GM21717 (cell line): ENCODE results near the gene HIP1.
"Not testable (repeated sequence)": the region's sequence is repeated elsewhere in the genome, so short reads cannot be mapped to it uniquely, and the experiment has no call there.

Experiments
- ATAC-seq: cut with Tn5 transposase; IDR thresholded peaks from one replicate; pipeline ENCODE4 v1.9.1; 2021; ENCODE audit warnings: mild to moderate bottlenecking, moderate library complexity; ENCODE audit not compliant: unreplicated experiment

Gene HIP1

DNA sequence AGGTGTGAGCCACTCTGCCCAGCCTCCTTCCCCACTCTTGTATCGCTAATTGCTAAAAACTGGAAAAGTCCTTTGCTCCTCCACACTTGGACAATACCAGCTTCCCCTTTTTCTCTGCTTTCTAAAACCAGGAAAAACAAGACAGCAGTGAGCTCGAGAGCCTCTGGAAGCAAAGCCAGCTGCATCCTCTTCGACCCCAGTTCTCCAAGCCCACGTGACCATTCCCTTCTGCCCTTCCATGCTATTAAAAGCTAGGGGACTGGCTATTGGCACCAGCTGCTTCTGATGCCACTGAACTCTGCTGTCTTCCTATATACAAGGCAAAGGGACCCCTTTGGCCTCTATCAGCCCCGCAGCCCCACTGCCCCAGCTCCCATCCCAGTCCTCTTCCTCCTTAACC lies 154.4 kb downstream of the HIP1 start:
- ATAC-seq, result no peak

- no peak for ATAC-seq
Measured at GRCh38 chr7:75583255-75583654, 155.5 kb downstream of the HIP1 start.

DNA sequence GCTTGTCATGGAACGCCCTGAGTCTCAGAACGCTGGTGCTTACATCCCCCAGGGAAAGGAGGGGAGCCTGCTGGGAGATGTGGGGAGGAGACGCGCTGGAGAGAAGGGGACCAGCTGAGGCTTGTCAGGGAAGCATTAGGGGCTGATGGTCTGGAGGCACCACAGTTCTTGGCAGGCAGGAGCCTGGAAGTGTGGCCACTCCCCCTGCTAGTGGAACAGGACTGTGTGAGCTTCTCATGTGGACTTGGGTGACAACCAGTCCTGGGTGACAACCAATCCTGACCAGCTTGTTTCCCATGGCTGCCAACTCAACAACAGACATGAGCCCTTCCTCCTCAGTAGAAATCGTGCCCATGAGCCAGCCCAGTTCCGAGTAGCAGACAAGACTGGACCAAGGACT lies 158.8 kb downstream of the HIP1 start:
- no peak for ATAC-seq

GRCh38 chr7:75578081-75578480 lies 160.7 kb downstream of the HIP1 start:
- ATAC-seq, result no peak

DNA sequence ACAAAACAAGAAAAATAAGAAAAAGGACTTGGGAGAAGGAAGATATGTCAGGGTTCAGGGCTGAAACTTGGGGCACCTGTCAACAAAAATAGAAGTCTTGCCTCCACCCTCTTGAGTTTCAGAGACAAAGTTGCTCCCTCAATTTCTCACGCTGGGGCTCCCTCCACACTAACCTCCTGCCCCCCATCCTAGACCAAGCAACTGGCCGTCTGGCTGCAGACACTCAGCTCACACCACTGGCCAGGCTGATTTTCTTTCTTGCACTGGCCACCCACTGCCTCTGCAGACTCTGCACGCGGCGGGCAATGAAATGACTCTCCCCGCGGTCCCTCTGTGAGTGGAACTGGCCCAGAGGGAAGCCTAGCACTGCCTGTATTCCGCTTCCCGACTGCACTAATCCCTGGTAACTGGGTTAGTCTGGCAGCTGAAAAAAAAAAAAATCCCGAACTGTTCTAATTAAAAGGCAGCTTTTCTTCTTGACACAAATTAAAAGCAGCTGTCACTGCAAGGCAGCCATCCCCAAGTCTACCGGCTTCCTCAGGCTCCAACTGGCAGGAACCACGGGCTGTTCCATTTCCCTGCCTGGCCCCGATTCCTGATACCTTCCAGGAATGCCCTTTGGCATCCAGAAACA lies 163.1 kb downstream of the HIP1 start:
- no peak for ATAC-seq

DNA sequence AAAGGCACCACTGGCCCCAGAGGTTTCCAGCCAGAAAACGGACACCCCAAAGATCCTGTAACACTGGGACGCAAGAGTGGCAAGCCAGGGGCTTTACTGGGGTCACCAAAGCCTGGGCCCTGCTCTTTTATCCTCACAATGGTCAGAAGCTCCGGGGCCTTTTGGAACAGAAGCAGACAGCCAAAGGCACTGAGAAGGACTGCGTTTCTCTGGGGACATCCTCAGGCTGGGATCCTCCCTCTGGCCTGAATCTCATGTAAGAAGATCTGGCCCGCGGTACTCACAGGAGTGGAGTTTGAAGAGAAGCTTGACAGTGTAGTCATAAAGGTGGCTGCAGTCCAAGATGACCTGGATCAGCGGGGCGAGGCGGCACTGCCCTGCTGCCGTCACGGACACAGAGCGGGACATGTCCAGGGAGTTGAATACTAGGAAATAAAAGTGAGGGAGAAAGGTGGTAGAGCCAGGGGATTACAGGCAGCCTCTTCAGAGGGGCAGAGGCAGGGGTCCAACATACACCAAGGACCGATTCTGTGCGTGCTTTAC lies 165.2 kb downstream of the HIP1 start:
- no peak for ATAC-seq

DNA sequence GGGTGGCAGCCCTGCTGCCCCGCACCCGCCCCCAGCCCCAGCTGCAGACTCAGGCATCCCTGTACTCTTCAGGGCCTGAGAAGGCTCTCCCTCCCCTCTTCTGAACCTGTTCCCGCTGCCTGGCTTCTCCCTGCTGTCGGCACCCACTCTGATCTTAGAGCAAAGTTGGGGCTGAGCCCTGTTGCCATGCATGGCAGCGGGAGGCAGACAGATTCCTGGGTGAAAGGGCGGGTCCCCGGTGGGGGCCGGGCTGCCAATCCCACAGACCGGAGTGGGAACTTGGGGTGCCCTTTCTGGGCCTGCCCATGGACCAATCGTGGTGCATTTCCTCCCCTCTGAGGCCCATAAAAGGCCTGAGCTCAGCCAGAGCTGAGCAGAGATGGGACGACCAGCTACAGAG lies 165.9 kb downstream of the HIP1 start:
- no peak for ATAC-seq

DNA sequence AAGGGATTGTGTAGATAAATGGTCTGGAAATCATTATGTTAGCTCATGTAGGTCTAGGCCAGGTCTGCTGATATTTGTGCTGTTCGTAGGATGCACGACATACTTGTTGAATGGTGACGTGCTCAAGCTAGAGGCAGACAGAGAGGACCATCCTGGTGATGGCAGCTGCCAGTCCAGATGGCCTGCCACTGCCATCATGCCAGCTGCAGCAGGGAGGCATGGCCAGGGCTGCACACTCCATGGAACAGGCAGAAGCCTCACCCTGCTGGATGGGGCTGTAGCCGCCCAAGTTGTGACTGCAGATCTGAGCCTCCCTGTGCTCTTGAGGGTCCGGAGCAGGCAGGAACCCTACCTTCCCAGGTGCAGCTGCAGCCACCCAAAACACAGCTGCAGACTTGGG lies 166.3 kb downstream of the HIP1 start:
- no peak for ATAC-seq

DNA sequence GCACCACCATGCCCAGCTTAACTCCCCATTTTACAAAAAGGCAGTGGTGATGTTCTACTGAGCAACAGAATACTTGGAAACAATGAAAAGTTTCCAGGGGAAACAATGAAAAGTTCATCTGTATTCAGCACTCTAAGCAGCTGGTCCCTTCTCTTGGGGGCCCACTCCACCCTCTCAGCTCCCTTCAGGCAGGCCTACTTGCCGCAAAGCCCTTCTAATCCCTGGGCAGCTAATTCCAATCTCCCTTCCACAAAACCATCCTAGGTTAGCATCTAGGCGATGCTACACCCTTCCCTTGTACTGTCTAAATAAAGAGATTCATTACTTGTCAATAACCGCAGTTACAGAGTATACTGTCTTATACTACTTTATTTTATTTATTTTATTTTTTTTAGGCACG lies 167.5 kb downstream of the HIP1 start:
- no peak for ATAC-seq

DNA sequence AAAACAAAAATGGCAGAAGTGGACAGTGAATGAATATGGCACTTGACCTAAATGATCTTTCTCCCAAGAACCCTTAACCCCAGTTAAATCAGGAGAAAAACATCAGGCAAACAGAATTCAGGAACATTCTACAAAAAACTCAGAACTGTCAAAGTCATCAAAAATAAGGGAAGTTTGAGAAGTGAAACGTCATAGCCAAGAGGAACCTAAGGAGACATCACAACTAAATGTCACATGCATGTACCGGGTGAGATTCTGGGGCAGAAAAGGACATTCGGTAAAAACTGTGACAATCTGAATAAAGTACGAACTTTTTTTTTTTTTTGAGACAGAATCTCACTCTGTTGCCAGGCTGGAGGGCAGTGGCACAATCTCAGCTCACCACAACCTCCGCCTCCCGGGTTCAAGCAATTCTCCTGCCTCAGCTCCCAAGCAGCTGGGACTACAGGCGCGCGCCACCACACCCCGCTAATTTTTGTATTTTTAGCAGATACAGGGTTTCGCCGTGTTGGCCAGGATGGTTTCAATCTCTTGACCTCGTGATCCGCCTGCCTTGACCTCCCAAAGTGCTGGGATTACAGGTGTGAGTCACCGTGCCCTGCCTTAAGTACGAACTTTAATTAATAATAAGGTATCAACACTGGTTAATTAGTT lies 169.0 kb downstream of the HIP1 start:
- not testable (repeated sequence) for ATAC-seq

GRCh38 chr7:75567948-75568595 lies 170.7 kb downstream of the HIP1 start:
- no peak for ATAC-seq

- no peak for ATAC-seq
Measured at GRCh38 chr7:75565132-75565837, 173.5 kb downstream of the HIP1 start.

- ATAC-seq, result no peak
Measured at GRCh38 chr7:75563171-75563570, 175.6 kb downstream of the HIP1 start.

- ATAC-seq, result no peak
Measured at GRCh38 chr7:75559976-75560365, 178.8 kb downstream of the HIP1 start.

DNA sequence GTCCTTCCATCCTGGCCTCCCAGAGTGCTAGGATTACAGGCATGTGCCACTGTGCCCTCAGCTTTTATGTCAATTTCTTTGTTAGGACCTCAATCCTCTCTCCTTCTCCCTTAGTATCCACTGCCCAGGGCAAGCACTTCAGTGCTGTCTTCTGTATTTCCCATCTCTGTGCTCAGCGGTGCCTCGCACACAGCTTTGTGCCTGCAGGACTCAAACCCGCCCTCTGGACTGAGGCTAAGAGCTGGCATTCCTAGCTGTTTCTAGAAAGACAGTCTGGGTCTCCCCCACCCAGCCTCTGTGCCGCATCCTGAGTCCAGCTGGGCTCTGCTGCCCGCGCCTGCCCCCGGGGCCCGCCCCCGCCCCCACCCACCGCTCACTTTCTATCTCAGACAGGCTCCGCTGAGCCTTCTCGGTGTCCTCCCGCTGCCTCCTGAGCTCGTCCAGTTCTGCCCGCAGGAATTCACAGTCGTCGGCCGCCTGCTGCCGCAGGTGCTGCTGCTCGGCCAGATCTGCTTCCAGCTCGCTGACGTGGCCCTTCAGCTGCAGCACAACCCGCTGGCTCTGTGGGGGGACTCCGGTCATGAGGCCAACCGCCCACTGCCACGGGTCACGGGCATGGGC lies 179.3 kb downstream of the HIP1 start:
- no peak for ATAC-seq

GRCh38 chr7:75556835-75557234 lies 181.9 kb downstream of the HIP1 start:
- not testable (repeated sequence) for ATAC-seq

- ATAC-seq, result no peak
Measured at GRCh38 chr7:75555736-75556135, 183.0 kb downstream of the HIP1 start.

GRCh38 chr7:75546237-75547015 lies 192.3 kb downstream of the HIP1 start:
- ATAC-seq, result no peak

GRCh38 chr7:75537731-75538130 lies 201.0 kb downstream of the HIP1 start:
- no peak for ATAC-seq

- ATAC-seq, result no peak
Measured at GRCh38 chr7:75536940-75537538, 201.7 kb downstream of the HIP1 start.
